Stomach (tissue), 9 donors: ENCODE measurements around the gene HNRNPLL. TPM values are rescaled to one million over a fixed set of nuclear protein-coding genes. Genes with fewer than 3 reads are reported as not detected.
A peak's percentile ranks its signal among the peaks of the same experiment; 100 is the strongest.

Source experiments
- DNase-seq, 2 donors: peaks; one replicate each; pipeline versions ENCODE4 v3.0.0 to v3.0.0-alpha.2; 2013 to 2019
- H3K27ac ChIP-seq, 5 donors: fragments of 200-600 bp in 4 of 5; sonication (generic) in 4 of 5; one replicate each; pipeline ENCODE4 v1.5.1; 2013 to 2019; ENCODE audit warnings: mild to moderate bottlenecking in 1 of 5, moderate library complexity in 1 of 5
- H3K27me3 ChIP-seq, 3 donors: fragments of 200-600 bp; sonication (generic); one replicate each; pipeline ENCODE4 v1.5.1; 2017 to 2019; ENCODE audit warnings: mixed run types in 1 of 3
- H3K36me3 ChIP-seq, 4 donors: fragments of 200-600 bp; sonication (generic); 1 replicate in 3 of 4; 2 replicates in 1 of 4; pipeline ENCODE4 v1.5.1; 2016 to 2019
- H3K4me1 ChIP-seq, 4 donors: fragments of 200-600 bp; sonication (generic); one replicate each; pipeline ENCODE4 v1.5.1; 2016 to 2019
- H3K4me3 ChIP-seq, 4 donors: fragments of 200-600 bp; sonication (generic) in 3 of 4; one replicate each; pipeline ENCODE4 v1.5.1; 2016 to 2019; ENCODE audit warnings: mild to moderate bottlenecking in 1 of 4
- H3K9me3 ChIP-seq, 4 donors: fragments of 200-600 bp; sonication (generic); one replicate each; pipeline ENCODE4 v1.5.1; 2016 to 2019
- EP300 ChIP-seq: sonication (generic); formaldehyde crosslinking; IDR thresholded peaks from one replicate; pipeline ENCODE4 v1.6.1; 2017; ENCODE audit warnings: antibody characterized with exemption
- POLR2A ChIP-seq, 4 donors: fragments of 450-650 bp; IDR thresholded peaks; one replicate each; pipeline ENCODE4 v1.6.1; 2016; ENCODE audit warnings: antibody characterized with exemption in 4 of 4, control low read depth in 2 of 4, mild to moderate bottlenecking in 1 of 4, moderate library complexity in 1 of 4
- POLR2AphosphoS5 ChIP-seq, 3 donors: sonication (generic); formaldehyde crosslinking; IDR thresholded peaks; one replicate each; pipeline ENCODE4 v1.6.1; 2016; ENCODE audit warnings: antibody characterized with exemption in 3 of 3
- WGBS, 5 donors: extraction: QIAGEN DNeasy Blood & Tissue Kit in 3 of 5; methylation state at CpG; one replicate each; pipeline versions ENCODE4 v1.1.5 to v1.1.7; 2013 to 2018; 5-methylcytosine and 5-hydroxymethylcytosine counted together
- intact Hi-C: fragments of 100-400 bp; cut with DNase I; formaldehyde crosslinking; loops from one replicate; pipeline ENCODE4 v1.15.1; 2023; ENCODE audit warnings: low total_unique reads
- polyA plus RNA-seq, 3 donors: library from polyadenylated mRNA; stranded (reverse); fragments of 200-250 nt; gene quantifications; one replicate each; pipeline ENCODE4 v1.2.3, GENCODE V29; 2013
- total RNA-seq, 5 donors: library from RNA; depleted of rRNA; stranded (reverse); fragments of >200 nt; gene quantifications; one replicate each; pipeline versions ENCODE4 v1.1.0 to v1.2.3, GENCODE V29; 2014 to 2016
- TF ChIP-seq, protein P1 (sequence below), 7 experiments: fragments of 450-650 bp in 4 of 7; fragments of 200-600 bp in 3 of 7; sonication (generic) in 3 of 7; IDR thresholded peaks; one replicate each; pipeline ENCODE4 v1.5.1; 2016 to 2019; ENCODE audit warnings: antibody characterized with exemption in 7 of 7, control low read depth in 2 of 7, mild to moderate bottlenecking in 1 of 7
- donor health status: healthy with polysubstance abuse.
- donor health status: Bipolar disorder and iron deficiency.
- donor health status: healthy.

Gene HNRNPLL
- total and polyA plus RNA-seq, 8 donors, result 12.2 to 97.9 (median 25.7) TPM

DNA sequence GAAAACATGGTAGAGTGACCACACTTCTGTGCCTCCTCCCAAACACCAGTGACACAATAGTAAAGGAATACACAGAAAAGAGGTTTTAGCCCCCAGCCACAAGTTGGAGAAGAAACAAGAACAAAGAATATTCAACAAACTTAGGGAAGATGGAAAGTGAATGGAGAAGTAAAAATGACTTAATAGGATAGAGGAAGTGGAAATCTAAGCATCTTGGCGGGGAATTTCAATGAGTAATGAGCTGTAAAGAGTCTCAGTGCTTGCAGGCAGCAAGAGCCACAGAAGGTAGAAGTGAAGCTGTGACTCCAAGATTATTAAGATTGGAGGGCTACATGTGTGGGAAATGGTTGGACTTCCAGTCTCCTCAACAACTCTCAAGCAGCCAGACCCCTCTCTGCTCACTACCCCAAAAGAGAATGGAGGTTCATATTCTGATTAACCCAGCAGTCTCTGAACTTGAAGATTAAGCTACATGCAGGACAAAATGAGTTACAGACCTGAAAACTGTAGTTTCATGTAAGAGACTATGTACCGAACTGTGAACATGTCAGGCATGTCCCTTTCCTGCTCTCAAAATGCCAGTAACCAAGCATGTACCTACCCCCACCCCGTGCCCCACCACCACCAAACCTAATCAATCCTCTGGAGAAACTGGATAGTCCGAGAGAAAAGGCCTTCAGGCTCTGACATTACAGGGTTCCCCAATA lies 16.9 kb upstream of the HNRNPLL start:
- WGBS, 5 donors, result 47 to 64% (median 50%) methylated on average over 4 of the region's 4 CpGs
- Histone ChIP-seq H3K4me1 (peaks cover 0 to 31% (median 19%) of the 10 kb centered on the region in 4 donors), H3K27ac (peak overlapping the region in 4 of 5 donors; percentile 1 to 66 (median 33)), H3K4me3 (no peak overlapping the region), H3K9me3 (no peaks in the 10 kb centered on the region), H3K27me3 (no peaks in the 10 kb centered on the region), H3K36me3 (no peaks in the 10 kb centered on the region)
- intact Hi-C loops, result no loop called here
- peak in 1 of 2 donors; percentile 42 for DNase-seq
- TF ChIP-seq POLR2AphosphoS5 (IDR thresholded peaks at IDR 0.05) (no peak), EP300 (no peak), POLR2A (IDR thresholded peaks at IDR 0.05) (no peak)
- TF ChIP-seq, protein P1, sequence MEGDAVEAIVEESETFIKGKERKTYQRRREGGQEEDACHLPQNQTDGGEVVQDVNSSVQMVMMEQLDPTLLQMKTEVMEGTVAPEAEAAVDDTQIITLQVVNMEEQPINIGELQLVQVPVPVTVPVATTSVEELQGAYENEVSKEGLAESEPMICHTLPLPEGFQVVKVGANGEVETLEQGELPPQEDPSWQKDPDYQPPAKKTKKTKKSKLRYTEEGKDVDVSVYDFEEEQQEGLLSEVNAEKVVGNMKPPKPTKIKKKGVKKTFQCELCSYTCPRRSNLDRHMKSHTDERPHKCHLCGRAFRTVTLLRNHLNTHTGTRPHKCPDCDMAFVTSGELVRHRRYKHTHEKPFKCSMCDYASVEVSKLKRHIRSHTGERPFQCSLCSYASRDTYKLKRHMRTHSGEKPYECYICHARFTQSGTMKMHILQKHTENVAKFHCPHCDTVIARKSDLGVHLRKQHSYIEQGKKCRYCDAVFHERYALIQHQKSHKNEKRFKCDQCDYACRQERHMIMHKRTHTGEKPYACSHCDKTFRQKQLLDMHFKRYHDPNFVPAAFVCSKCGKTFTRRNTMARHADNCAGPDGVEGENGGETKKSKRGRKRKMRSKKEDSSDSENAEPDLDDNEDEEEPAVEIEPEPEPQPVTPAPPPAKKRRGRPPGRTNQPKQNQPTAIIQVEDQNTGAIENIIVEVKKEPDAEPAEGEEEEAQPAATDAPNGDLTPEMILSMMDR (IDR thresholded peaks at IDR 0.05), result no peak

DNA sequence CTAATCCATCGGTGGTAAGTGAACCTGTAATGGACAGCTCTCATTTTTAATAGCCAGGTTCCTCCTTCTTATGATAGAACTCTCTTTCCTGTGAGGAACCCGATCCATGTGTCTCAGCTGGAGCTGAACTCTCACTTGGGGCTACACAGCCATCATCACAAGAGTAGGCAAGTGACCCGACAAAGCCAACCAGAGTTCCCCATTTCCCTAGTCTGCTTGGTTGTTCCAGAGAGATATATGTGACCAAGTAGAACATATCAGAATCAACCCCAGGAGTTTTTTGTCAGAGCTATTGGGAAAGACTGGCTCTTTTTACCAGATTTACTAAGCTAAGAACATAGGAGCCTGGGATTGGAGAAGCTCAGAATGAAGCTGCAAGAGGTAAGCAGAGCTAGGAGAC lies 14.6 kb upstream of the HNRNPLL start:
- intact Hi-C loops, result no loop called here
- DNase-seq, result no peak
- H3K36me3 ChIP-seq, result no peaks in the 10 kb centered on the region
- H3K9me3 ChIP-seq, result no peaks in the 10 kb centered on the region
- WGBS, 5 donors, result 87 to 94% (median 91%) methylated on average over 3 of the region's 3 CpGs
- no peak overlapping the region for H3K4me3 ChIP-seq
- no peaks in the 10 kb centered on the region for H3K27me3 ChIP-seq
- TF ChIP-seq POLR2A (IDR thresholded peaks at IDR 0.05) (no peak), POLR2AphosphoS5 (IDR thresholded peaks at IDR 0.05) (no peak), EP300 (no peak)
- no peak overlapping the region for H3K27ac ChIP-seq
- H3K4me1 ChIP-seq, result peaks cover 12 to 42% (median 23%) of the 10 kb centered on the region in 4 donors

DNA sequence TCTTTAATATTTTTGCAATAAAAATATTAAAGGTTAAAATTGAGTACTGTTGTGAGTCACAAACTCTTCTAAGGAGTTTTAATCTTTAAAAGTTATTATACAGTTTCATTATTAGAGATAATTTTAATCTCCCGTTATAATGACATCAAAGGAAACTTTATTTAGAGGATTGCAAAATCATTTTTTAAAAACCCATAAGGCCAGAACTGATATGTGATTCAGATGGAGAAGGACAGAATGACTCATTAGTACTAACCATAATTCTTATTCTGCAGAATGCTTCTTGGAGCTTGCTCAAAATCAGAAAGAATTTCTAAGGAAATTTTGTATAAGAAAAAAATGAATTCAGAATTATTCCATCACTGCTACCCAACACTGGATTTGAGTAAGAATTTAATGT lies 12.5 kb upstream of the HNRNPLL start:
- H3K9me3 ChIP-seq, result no peaks in the 10 kb centered on the region
- no peak for TF ChIP-seq POLR2A (IDR thresholded peaks at IDR 0.05)
- TF ChIP-seq EP300, result no peak
- TF ChIP-seq POLR2AphosphoS5 (IDR thresholded peaks at IDR 0.05), result no peak
- TF ChIP-seq, protein P1 (IDR thresholded peaks at IDR 0.05), result no peak
- no peak for DNase-seq
- H3K27ac ChIP-seq, result no peak overlapping the region
- intact Hi-C loops, result no loop called here
- no peaks in the 10 kb centered on the region for H3K36me3 ChIP-seq
- no peak overlapping the region for H3K4me3 ChIP-seq
- WGBS, 5 donors, result 32 to 49% (median 39%) methylated on average over 1 of the region's 1 CpG
- peaks cover 9 to 47% (median 17%) of the 10 kb centered on the region in 4 donors for H3K4me1 ChIP-seq
- H3K27me3 ChIP-seq, result no peaks in the 10 kb centered on the region

DNA sequence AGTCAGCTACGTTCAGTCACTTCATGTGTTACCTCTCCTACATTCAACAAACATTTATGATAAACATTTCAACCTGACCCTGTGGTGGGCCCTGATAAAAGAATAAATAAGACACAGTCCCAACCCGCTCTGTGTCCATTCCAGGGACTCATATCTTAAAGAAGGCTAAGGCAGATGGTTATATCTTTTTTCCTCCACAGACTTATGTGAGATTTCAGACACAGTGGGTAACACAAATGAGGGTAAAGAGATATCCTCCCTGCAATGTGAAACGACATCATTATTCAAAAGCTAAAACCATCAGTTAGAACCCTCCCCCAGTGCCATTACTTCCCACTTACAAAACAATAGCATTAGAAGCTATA lies 11.1 kb upstream of the HNRNPLL start:
- intact Hi-C loops, result no loop called here
- WGBS, 5 donors, result 39 to 65% (median 58%) methylated on average over 3 of the region's 3 CpGs
- no peak for DNase-seq
- Histone ChIP-seq H3K27ac (no peak overlapping the region), H3K9me3 (no peaks in the 10 kb centered on the region), H3K4me3 (no peak overlapping the region), H3K4me1 (peaks cover 0 to 33% (median 11%) of the 10 kb centered on the region in 4 donors), H3K27me3 (no peaks in the 10 kb centered on the region), H3K36me3 (no peaks in the 10 kb centered on the region)
- TF ChIP-seq EP300 (no peak), POLR2A (IDR thresholded peaks at IDR 0.05) (no peak)
- TF ChIP-seq, protein P1 (IDR thresholded peaks at IDR 0.05), result no peak
